NCI-H2196 treated with DMSO at 0.1 percent for 48 hours (cell line): ENCODE measurements around the gene DLGAP1.

Source experiments
- DNase-seq: peaks from one replicate; lab custom pipeline; 2025; ENCODE audit not compliant: unreplicated experiment; lab: John Stamatoyannopoulos, UW

DLGAP1 gene

DNA sequence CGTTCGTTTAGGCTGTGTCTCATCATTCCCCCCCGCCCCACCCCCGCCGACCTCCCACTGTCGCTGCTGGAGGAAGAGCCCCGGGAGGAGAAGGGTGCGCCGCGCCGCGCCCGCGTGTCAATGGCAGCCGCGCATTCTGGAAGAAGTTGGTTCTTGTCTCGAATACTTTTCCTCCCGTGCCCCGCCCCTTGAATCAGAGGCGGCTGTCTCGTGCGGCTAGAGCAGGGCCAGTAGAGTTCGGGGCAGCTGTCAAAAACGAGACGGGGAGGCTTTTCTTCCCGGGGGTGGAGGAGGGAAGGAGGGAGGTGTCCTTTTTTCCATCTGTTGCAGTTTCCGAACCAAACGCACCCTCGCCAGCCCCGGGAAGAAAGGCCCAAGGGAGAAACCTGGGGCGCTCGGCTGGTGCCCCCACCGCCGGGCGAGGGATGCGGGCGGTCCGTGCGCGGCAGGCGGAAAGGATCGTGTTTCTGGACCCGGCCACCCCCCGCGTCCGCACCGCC is 1005.5 kb downstream of the DLGAP1 start:
- DNase-seq, result peak; percentile 90

DNA sequence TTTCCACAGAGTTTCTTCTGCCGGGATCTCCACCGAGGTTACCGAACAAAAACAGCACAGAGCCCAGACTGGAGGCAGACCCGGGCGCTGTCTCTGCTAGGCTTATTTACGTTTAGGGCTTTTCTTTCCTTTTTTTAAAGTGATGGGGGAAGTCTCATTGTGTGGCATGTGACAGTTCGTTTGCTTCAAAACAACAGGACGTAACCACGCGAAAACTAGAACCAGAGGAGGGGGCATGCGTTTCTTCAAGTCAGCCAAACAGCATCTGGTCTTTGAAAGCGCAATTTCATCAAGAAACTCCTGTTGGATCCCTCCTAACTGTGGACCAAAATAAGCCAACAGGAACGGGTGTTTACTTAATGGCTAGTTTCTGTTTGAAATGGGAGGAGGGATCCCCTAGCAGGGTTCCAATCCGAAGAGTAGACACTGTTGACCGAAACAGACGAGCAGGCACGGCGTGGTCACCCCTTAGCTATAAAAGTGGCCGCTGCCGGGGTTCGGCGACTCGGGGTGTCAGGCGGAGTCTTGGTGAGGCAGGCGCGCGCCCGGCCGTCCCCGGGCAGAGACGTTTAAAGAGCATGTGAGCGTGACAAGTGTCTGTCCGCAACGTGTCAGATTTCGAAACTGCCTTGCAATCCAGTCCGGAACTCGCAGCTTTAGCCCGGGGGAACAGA is 1006.1 kb downstream of the DLGAP1 start:
- DNase-seq, result peak; percentile 90

DNA sequence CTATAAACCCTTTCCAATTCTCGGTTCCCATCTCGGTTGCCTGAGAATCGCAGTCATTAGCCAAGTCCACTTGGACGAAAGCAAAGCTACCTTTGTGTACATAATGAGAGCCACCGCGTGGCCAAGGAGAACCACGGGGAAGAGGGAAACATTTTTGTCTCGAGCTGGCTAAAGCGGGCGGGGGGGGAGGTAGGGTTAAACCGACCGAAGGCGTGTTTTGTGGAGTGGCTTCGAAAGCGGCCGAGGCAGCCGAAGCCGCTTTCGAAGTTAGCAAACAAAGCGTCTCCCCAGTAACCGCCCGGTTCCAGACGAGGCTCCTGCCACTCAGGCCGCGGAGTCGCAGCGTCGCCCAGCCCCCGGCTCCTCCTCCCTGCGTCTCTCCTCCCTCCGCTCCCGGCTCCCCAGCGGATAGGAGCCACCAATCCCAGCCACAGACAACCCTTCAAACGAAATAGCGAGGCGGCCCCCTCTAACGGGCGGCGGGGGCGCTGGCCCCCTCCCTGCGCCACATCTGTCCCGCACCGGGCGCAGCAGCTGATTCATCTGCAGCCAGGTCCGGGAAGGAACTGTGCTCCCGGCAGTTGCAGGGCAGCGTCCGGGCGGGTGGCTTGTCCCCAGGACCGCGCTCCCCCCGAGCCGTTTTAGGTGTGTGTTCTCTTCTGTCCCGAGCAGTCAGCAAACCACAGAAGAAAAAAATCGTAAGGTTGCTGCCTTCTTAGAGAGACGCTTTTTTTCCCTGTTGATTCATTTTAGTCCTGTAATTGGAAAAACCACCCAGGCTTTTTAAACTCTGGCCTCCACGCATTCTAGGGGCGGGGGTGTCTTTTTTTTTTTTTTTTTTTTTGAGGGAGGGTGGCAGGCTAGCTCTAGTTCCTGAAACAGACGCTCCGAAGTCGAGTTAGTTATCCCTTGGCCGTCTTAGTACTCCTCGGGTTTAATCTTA is 1006.9 kb downstream of the DLGAP1 start:
- DNase-seq, result peak; percentile 100

DNA sequence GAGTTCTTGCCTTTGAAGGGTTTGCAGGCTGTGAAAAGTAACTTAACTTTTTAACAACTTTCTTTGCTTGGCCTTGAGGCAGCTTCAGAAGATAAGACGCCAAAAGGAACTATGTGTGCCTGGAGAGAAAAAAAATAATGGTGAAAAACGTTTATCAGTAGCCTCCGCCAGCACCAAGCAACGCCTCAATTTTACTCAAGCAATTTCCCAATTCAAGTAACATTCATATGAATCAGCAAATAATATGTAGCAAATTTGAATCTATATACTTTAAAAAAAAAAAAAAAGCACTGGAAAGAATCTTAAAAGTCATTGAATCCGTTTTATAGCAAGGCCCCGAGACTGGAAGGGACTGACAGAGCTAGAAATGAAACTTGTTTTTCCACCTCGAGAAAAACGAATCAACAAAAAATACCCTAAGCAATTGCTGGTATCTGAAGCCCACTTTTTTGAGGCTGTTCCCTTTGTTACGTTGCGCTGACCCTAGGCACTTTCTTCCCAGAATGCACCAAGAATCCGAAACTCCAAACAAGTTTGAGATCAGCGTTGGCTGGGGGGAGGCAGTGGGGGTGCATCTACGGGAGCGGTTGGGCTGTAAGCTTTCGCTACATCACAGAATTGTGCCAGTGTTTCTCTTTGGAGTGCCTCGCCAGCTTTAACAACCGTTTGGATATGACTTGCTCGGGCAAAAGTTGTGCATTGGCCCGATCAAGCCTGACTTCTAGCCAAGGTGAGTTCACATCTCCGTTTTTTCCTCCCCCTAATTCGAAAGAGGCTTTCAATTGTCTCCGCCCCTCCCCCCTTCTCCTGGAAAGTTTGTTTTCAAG is 1007.8 kb downstream of the DLGAP1 start:
- DNase-seq, result no peak
